ENCODE results near the gene EPN3.

DNA sequence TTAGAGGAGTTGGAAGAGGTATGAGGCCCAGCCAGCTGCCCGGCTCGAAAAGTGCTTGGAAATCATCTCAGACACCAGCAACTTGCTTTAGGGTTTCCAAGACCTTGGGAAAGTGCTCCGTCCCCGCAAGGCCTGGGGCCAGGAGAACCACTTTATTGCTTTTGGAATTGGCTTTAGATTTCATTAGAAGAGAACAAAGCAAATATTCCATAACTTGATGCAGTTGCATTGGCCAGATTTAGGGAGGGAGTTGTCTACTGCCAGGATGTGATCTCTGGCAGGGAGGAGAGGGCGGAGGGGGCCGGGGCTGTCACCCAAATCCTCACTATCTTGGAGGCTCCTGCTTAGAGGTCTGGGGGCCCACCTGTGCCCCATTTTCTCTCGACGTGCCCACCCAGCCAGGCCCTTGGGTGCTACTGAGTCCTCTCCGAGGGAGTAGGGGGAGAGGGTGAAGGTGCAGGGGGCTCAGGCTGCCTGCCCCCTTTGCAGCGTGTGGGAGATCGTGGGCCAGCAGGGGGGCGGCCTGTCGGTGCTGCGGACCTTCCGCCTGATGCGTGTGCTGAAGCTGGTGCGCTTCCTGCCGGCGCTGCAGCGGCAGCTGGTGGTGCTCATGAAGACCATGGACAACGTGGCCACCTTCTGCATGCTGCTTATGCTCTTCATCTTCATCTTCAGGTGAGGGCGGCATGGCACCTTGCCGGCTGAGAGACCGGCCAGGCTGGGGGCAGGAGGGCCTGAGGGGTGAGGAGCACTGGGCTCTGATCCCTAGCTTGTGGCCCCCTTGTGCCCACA lies 58.6 kb downstream of the EPN3 start:
- TF ChIP-seq, protein P1, sequence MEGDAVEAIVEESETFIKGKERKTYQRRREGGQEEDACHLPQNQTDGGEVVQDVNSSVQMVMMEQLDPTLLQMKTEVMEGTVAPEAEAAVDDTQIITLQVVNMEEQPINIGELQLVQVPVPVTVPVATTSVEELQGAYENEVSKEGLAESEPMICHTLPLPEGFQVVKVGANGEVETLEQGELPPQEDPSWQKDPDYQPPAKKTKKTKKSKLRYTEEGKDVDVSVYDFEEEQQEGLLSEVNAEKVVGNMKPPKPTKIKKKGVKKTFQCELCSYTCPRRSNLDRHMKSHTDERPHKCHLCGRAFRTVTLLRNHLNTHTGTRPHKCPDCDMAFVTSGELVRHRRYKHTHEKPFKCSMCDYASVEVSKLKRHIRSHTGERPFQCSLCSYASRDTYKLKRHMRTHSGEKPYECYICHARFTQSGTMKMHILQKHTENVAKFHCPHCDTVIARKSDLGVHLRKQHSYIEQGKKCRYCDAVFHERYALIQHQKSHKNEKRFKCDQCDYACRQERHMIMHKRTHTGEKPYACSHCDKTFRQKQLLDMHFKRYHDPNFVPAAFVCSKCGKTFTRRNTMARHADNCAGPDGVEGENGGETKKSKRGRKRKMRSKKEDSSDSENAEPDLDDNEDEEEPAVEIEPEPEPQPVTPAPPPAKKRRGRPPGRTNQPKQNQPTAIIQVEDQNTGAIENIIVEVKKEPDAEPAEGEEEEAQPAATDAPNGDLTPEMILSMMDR (conservative IDR thresholded peaks at IDR 0.05) = no peak
- TF ChIP-seq EZH2 (IDR thresholded peaks at IDR 0.05; ENCODE audit: low read depth) = no peak
